Measurements from ENCODE around the gene INO80. TPM values are rescaled to one million over a fixed set of nuclear protein-coding genes. Genes with fewer than 3 reads are reported as not detected.
"Not testable (repeated sequence)": the region's sequence is repeated elsewhere in the genome, so short reads cannot be mapped to it uniquely, and the experiment has no call there.

Gene INO80
- total RNA-seq, 5 donors from 2014 or later (not counting 1 experiment from before 2014, with no cell fraction given) = 31.3 to 34.7 (median 33.7) TPM

DNA sequence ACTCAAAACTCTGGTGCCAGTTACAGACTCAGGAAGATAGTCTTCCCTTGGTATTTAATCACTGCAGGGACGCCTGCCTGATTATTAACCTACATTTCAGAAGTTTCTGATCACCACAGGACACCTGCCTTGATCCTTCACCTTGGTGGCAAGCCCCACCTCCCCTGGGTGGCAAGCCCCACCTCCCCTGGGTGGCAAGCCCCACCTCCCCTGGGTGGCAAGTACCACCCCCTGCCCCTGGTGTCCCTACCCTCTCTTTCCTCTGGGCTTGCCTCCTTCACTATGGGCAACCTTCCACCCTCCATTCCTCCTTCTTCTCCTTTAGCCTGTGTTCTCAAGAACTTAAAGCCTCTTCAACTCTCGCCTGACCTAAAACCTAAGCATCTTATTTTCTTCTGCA lies 16.0 kb upstream of the INO80 start:
- H3K27ac ChIP-seq (ENCODE audit: low read length); H3K4me3 ChIP-seq (ENCODE audit: control insufficient read depth in 1 of 2, extremely low read depth in 1 of 2, low read length in 1 of 2); H3K27me3 Mint-ChIP-seq; H3K36me3 Mint-ChIP-seq; H3K36me3 ChIP-seq (ENCODE audit: control insufficient read depth in 2 of 2, extremely low read depth in 1 of 2, insufficient read depth in 1 of 2, low read length in 1 of 2); H3K4me1 ChIP-seq (ENCODE audit: control insufficient read depth in 1 of 2, extremely low read depth in 1 of 2, insufficient read depth in 2 of 2, low read length in 2 of 2); CTCF ChIA-PET; POLR2A ChIA-PET; H3K9me3 Mint-ChIP-seq; H3K4me3 Mint-ChIP-seq; H3K4me1 Mint-ChIP-seq; H3K9me3 ChIP-seq; H3K27me3 ChIP-seq (replicated peaks in 1 of 2; ENCODE audit: control insufficient read depth in 2 of 2, extremely low read depth in 1 of 2, insufficient read depth in 2 of 2, low read length in 1 of 2); H3K27ac Mint-ChIP-seq: not testable (repeated sequence)
- ATAC-seq (replicated peaks in 1 of 4) (peak in 1 of 4 experiments; percentile 62), DNase-seq (peak in 1 of 35 experiments; percentile 4)
- WGBS (ENCODE audit: insufficient coverage) = 70% methylated on average over 1 of the region's 2 CpGs

DNA sequence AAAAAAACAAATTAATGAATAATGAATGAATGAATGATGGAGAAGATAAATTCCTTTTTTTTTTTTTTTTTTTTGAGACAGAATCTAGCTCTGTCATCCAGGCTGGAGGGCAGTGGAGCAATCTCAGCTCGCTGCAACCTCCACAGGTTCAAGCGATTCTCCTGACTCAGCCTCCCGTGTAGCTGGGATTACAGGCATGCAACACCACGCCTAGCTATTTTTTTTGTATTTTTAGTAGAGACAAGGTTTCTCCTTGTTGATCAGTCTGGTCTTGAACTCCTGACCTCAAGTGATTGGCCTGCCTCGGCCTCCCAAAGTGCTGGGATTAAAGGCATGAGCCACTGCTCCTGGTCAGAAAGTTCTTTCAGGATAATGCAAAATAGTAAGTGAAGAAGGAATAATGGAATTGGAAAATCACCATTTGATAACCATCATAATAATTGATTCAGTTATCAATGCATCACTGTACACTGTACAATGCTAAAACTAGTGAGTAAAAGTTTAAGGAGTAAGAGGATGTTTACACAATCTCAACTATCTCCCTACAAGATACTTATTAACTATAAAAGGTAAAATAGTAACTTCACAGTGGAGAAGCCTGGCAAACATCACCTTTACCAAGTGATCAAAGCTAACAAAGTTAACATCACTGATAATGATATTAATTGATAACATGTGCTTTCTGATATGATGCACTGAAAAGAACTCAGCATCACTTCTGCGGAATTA lies 12.3 kb upstream of the INO80 start:
- Histone ChIP-seq H3K27me3 (replicated peaks in 1 of 2; ENCODE audit: control insufficient read depth in 2 of 2, extremely low read depth in 1 of 2, insufficient read depth in 2 of 2, low read length in 1 of 2) (peaks cover 0 to 7% of the 10 kb centered on the region in 2 experiments), H3K27ac (ENCODE audit: low read length) (no peak overlapping the region), H3K4me3 (ENCODE audit: control insufficient read depth in 1 of 2, extremely low read depth in 1 of 2, low read length in 1 of 2) (no peak overlapping the region), H3K36me3 (ENCODE audit: control insufficient read depth in 2 of 2, extremely low read depth in 1 of 2, insufficient read depth in 1 of 2, low read length in 1 of 2) (no peaks in the 10 kb centered on the region), H3K9me3 (no peaks in the 10 kb centered on the region), H3K4me1 (ENCODE audit: control insufficient read depth in 1 of 2, extremely low read depth in 1 of 2, insufficient read depth in 2 of 2, low read length in 2 of 2) (no peaks in the 10 kb centered on the region)
- Mint-ChIP-seq H3K27me3 (peaks cover 16 to 17% of the 10 kb centered on the region in 2 donors), H3K4me1 (peaks cover 0 to 7% (median 0%) of the 10 kb centered on the region in 3 donors), H3K27ac (no peak overlapping the region), H3K9me3 (peaks cover 0 to 4% (median 0%) of the 10 kb centered on the region in 3 donors), H3K4me3 (no peak overlapping the region), H3K36me3 (no peaks in the 10 kb centered on the region)
- no peak for DNase-seq
- WGBS (ENCODE audit: insufficient coverage) = 100% methylated on average over 1 of the region's 6 CpGs
- ATAC-seq (replicated peaks in 1 of 4) = no peak
- ChIA-PET CTCF (no interaction called here), POLR2A (no interaction called here)

- Histone ChIP-seq H3K9me3 (no peaks in the 10 kb centered on the region), H3K27ac (ENCODE audit: low read length) (no peak overlapping the region), H3K36me3 (ENCODE audit: control insufficient read depth in 2 of 2, extremely low read depth in 1 of 2, insufficient read depth in 1 of 2, low read length in 1 of 2) (no peaks in the 10 kb centered on the region), H3K4me3 (ENCODE audit: control insufficient read depth in 1 of 2, extremely low read depth in 1 of 2, low read length in 1 of 2) (no peak overlapping the region), H3K27me3 (replicated peaks in 1 of 2; ENCODE audit: control insufficient read depth in 2 of 2, extremely low read depth in 1 of 2, insufficient read depth in 2 of 2, low read length in 1 of 2) (peaks cover 0 to 12% of the 10 kb centered on the region in 2 experiments), H3K4me1 (ENCODE audit: control insufficient read depth in 1 of 2, extremely low read depth in 1 of 2, insufficient read depth in 2 of 2, low read length in 2 of 2) (no peaks in the 10 kb centered on the region)
- Mint-ChIP-seq H3K27me3 (peaks cover 12 to 15% of the 10 kb centered on the region in 2 donors), H3K4me1 (peaks cover 0 to 7% (median 0%) of the 10 kb centered on the region in 3 donors), H3K4me3 (no peak overlapping the region), H3K9me3 (no peaks in the 10 kb centered on the region), H3K36me3 (no peaks in the 10 kb centered on the region), H3K27ac (no peak overlapping the region)
- DNase-seq = no peak
- ChIA-PET CTCF (interaction anchor here in 1 of 2 donors (0.6 kb wide), 1 partner anchor 221 kb away, joined by 4 read pairs; no protein-coding TSS in a partner anchor), POLR2A (interaction anchor here in 1 of 2 donors (0.6 kb wide), 1 partner anchor 90 kb away, joined by 3 read pairs; no protein-coding TSS in a partner anchor)
- WGBS (ENCODE audit: insufficient coverage) = 67% methylated on average over 1 of the region's 4 CpGs
- ATAC-seq (replicated peaks in 1 of 4) = no peak
These were observed 10.0 kb upstream of the INO80 start for GRCh38 chr15:41125931-41126642.

GRCh38 chr15:41125063-41125669 lies 9.1 kb upstream of the INO80 start:
- Mint-ChIP-seq H3K4me3 (no peak overlapping the region), H3K27ac (no peak overlapping the region), H3K36me3 (no peaks in the 10 kb centered on the region), H3K9me3 (no peaks in the 10 kb centered on the region), H3K27me3 (peaks cover 12 to 15% of the 10 kb centered on the region in 2 donors), H3K4me1 (peaks cover 0 to 7% (median 0%) of the 10 kb centered on the region in 3 donors)
- Histone ChIP-seq H3K4me1 (ENCODE audit: control insufficient read depth in 1 of 2, extremely low read depth in 1 of 2, insufficient read depth in 2 of 2, low read length in 2 of 2) (no peaks in the 10 kb centered on the region), H3K4me3 (ENCODE audit: control insufficient read depth in 1 of 2, extremely low read depth in 1 of 2, low read length in 1 of 2) (no peak overlapping the region), H3K27ac (ENCODE audit: low read length) (no peak overlapping the region), H3K36me3 (ENCODE audit: control insufficient read depth in 2 of 2, extremely low read depth in 1 of 2, insufficient read depth in 1 of 2, low read length in 1 of 2) (no peaks in the 10 kb centered on the region), H3K27me3 (replicated peaks in 1 of 2; ENCODE audit: control insufficient read depth in 2 of 2, extremely low read depth in 1 of 2, insufficient read depth in 2 of 2, low read length in 1 of 2) (peaks cover 0 to 12% of the 10 kb centered on the region in 2 experiments), H3K9me3 (no peaks in the 10 kb centered on the region)
- ATAC-seq (replicated peaks in 1 of 4) = no peak
- no CpG with 5 or more reads among the region's 1 CpG for WGBS (ENCODE audit: insufficient coverage)
- no peak for DNase-seq
- ChIA-PET CTCF (no interaction called here), POLR2A (no interaction called here)

GRCh38 chr15:41124058-41124457 lies 8.0 kb upstream of the INO80 start:
- WGBS (ENCODE audit: insufficient coverage) = 82% methylated on average over 4 of the region's 5 CpGs
- H3K9me3 Mint-ChIP-seq = no peaks in the 10 kb centered on the region
- CTCF ChIA-PET = no interaction called here
- H3K27me3 ChIP-seq (replicated peaks in 1 of 2; ENCODE audit: control insufficient read depth in 2 of 2, extremely low read depth in 1 of 2, insufficient read depth in 2 of 2, low read length in 1 of 2) = peaks cover 0 to 12% of the 10 kb centered on the region in 2 experiments
- peaks cover 12 to 15% of the 10 kb centered on the region in 2 donors for H3K27me3 Mint-ChIP-seq
- H3K4me1 Mint-ChIP-seq = peaks cover 0 to 7% (median 0%) of the 10 kb centered on the region in 3 donors
- no peak for DNase-seq
- no peak overlapping the region for H3K27ac ChIP-seq (ENCODE audit: low read length)
- H3K36me3 Mint-ChIP-seq = no peaks in the 10 kb centered on the region
- H3K9me3 ChIP-seq = no peaks in the 10 kb centered on the region
- no peak for ATAC-seq (replicated peaks in 1 of 4)
- POLR2A ChIA-PET = no interaction called here
- H3K4me3 Mint-ChIP-seq = no peak overlapping the region
- H3K4me3 ChIP-seq (ENCODE audit: control insufficient read depth in 1 of 2, extremely low read depth in 1 of 2, low read length in 1 of 2) = no peak overlapping the region
- H3K27ac Mint-ChIP-seq = no peak overlapping the region
- no peaks in the 10 kb centered on the region for H3K36me3 ChIP-seq (ENCODE audit: control insufficient read depth in 2 of 2, extremely low read depth in 1 of 2, insufficient read depth in 1 of 2, low read length in 1 of 2)
- no peaks in the 10 kb centered on the region for H3K4me1 ChIP-seq (ENCODE audit: control insufficient read depth in 1 of 2, extremely low read depth in 1 of 2, insufficient read depth in 2 of 2, low read length in 2 of 2)

- Histone ChIP-seq H3K4me3 (ENCODE audit: control insufficient read depth in 1 of 2, extremely low read depth in 1 of 2, low read length in 1 of 2) (no peak overlapping the region), H3K4me1 (ENCODE audit: control insufficient read depth in 1 of 2, extremely low read depth in 1 of 2, insufficient read depth in 2 of 2, low read length in 2 of 2) (no peaks in the 10 kb centered on the region), H3K27ac (ENCODE audit: low read length) (no peak overlapping the region), H3K9me3 (no peaks in the 10 kb centered on the region), H3K36me3 (ENCODE audit: control insufficient read depth in 2 of 2, extremely low read depth in 1 of 2, insufficient read depth in 1 of 2, low read length in 1 of 2) (no peaks in the 10 kb centered on the region), H3K27me3 (replicated peaks in 1 of 2; ENCODE audit: control insufficient read depth in 2 of 2, extremely low read depth in 1 of 2, insufficient read depth in 2 of 2, low read length in 1 of 2) (peaks cover 0 to 12% of the 10 kb centered on the region in 2 experiments)
- H3K27me3 Mint-ChIP-seq = peaks cover 12 to 15% of the 10 kb centered on the region in 2 donors
- H3K4me1 Mint-ChIP-seq = peaks cover 0 to 7% (median 0%) of the 10 kb centered on the region in 3 donors
- no peaks in the 10 kb centered on the region for H3K36me3 Mint-ChIP-seq
- no peaks in the 10 kb centered on the region for H3K9me3 Mint-ChIP-seq
- no peak for ATAC-seq (replicated peaks in 1 of 4)
- no peak overlapping the region for H3K27ac Mint-ChIP-seq
- ChIA-PET POLR2A (no interaction called here), CTCF (no interaction called here)
- no peak for DNase-seq
- H3K4me3 Mint-ChIP-seq = no peak overlapping the region
- no CpG with 5 or more reads among the region's 2 CpGs for WGBS (ENCODE audit: insufficient coverage)
These were observed 6.8 kb upstream of the INO80 start for GRCh38 chr15:41122849-41123248.

Measured in T-cell (primary cell).